Frontal cortex (tissue), 1 donor: ENCODE data around the gene SLC35D1. TPM values are rescaled to one million over a fixed set of nuclear protein-coding genes. Genes with fewer than 3 reads are reported as not detected.

Source experiments
- small RNA-seq: library from RNA; depleted of rRNA; stranded (forward); fragments of <200 nt; gene quantifications from one replicate; pipeline ENCODE3, GENCODE V24; 2014
- total RNA-seq: library from RNA; depleted of rRNA; stranded (reverse); fragments of >200 nt; gene quantifications from one replicate; pipeline ENCODE4 v1.2.3, GENCODE V29; 2014

Gene SLC35D1
- total RNA-seq, 1 donor from 2014 or later, result 9.4 TPM

Small RNA genes lying within 50 kb of the gene (small RNA-seq; reads per million reads assigned to genes)
- gene RF00322, result not detected

Other genes with a start within 250 kb of the SLC35D1 start
- gene DNAI4, start 129.3 kb downstream of the SLC35D1 start, total RNA-seq, result 42.4 TPM
- 37.1 TPM for gene MIER1, start 129.2 kb downstream of the SLC35D1 start, total RNA-seq
- gene C1orf141, start 80.8 kb upstream of the SLC35D1 start, total RNA-seq, result under 0.01 TPM
- gene IL23R, start 112.3 kb upstream of the SLC35D1 start, total RNA-seq, result not detected